NT2/D1 (cell line): ENCODE measurements around the gene DAP3.

Experiments used
- SUZ12 ChIP-seq: IDR thresholded peaks from 2 replicates; pipeline ENCODE4 v1.6.1; 2011; ENCODE audit not compliant: insufficient read length, insufficient read depth; ENCODE audit errors: extremely low read depth
- YY1 ChIP-seq: IDR thresholded peaks from 2 replicates; pipeline ENCODE4 v1.6.1; 2011; ENCODE audit not compliant: insufficient read length, insufficient read depth
- ZNF274 ChIP-seq: IDR thresholded peaks from 2 replicates; pipeline ENCODE4 v1.6.1; 2011; ENCODE audit warnings: mild to moderate bottlenecking, low read depth, low read length

DNA sequence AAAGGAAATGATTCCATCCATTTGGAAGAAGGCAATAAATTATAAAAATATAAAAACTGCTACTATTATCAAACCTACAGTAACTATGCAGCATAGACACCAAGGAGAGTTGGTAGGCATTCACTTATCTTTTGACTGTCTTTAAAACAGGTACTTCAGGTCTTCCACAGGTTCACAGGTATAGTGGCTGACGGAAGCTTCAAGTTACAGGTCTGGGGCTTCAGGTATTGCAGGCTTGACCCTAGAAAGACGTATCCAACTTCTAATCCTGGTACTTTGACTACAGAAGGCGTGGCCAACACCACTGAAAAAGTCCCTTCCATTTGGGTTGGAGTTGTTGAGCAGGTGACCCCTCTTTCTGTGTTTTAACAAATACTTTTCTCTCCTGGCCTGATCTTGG lies 35.9 kb upstream of the DAP3 start:
- TF ChIP-seq YY1 = no peak
- TF ChIP-seq SUZ12 = no peak
- no peak for TF ChIP-seq ZNF274
